HG03060 (cell line): Measurements from ENCODE around the gene RNF150.
"Not testable (repeated sequence)": the region's sequence is repeated elsewhere in the genome, so short reads cannot be mapped to it uniquely, and the experiment has no call there.

Experiments
- ATAC-seq: cut with Tn5 transposase; IDR thresholded peaks from one replicate; pipeline ENCODE4 v1.9.1; 2021; ENCODE audit warnings: low read depth, moderate number of reproducible peaks; ENCODE audit not compliant: unreplicated experiment

Gene RNF150

DNA sequence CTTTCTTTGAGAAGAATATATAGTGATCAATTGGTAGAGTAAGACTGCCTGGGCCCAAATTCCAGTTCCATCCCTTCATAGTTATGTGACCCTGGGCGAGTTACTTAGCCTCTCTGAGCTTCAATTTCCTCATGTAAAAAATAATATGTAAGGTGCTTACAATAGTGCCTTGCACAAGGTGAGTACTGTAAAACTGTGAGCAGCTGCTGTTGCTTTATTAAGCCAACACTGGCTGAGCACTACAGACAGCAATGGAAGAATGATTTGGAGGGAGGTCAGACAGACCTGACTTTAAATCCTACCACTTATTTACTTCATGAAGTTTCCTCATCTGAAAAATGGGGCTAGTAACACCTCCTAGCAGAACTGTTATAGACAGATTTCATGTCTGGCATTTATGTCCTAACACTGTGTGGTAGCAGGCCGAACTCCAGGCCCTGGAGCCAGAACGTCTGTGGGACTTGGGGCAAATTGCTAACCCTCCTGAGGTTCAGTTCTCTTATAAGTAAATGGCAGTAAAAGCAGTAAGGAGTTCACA lies 53.8 kb downstream of the RNF150 start:
- no peak for ATAC-seq

DNA sequence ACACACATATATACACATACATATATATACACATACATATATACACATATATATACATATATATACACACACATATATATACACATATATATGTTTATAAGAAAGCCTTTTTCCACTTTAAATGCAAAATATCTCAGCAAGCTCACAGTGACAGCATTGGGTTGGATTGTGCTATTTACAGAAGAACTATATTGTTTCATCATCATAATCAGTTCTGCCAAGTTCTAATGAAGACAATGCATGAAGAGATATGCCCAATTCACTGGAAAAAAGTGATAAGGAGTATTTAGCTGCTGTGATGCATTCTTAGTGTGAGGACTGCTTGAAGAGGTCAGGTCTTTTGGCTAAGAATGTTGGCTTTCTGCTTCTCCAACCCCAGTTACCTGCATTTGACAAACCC lies 54.4 kb downstream of the RNF150 start:
- ATAC-seq, result no peak

DNA sequence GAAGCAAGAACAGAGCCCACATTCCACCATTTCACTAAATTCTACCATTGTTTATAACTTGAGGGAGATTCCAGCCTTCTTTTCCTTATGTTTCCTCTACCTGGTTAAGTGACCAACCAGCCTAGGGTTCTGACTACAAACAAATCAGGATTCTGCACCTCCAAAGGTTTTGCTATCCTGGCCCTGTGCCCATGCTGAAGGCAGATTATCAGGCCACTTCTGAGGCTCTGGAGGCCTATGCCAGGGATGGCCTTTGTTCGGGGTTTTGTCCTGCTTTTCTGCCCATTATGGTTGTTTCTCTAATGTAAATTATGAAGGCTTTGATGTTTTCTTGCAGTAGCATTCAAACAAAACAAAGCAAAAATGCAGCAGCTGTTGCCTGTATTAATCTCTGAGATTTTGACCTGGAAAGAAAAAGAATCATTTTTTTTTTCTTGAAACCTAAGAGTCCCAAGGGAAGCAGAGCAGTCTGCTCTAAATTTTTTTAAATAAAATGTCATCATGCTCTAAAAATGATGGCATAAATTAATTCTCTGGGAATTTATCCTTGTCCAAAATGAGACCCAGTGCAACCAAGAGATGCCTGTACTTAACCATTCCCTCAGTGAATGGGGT lies 55.6 kb downstream of the RNF150 start:
- no peak for ATAC-seq

DNA sequence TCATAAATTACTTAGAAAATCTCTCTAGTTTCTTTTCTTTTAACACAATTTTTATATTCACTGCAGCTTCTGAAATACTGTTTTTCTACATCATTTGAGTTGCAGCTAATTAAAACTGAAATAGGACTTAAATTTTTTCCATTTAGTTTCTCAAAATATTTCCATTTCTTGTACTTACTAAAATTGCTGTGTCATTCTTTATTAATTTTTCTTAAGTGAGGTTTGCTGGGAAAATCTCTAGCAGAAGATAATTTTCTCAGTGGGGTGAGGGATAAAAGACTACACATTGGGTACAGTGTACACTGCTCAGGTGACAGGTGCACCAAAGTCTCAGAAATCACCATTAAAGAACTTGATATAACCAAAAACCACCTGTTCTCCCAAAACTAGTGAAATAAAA lies 57.7 kb downstream of the RNF150 start:
- ATAC-seq, result no peak

DNA sequence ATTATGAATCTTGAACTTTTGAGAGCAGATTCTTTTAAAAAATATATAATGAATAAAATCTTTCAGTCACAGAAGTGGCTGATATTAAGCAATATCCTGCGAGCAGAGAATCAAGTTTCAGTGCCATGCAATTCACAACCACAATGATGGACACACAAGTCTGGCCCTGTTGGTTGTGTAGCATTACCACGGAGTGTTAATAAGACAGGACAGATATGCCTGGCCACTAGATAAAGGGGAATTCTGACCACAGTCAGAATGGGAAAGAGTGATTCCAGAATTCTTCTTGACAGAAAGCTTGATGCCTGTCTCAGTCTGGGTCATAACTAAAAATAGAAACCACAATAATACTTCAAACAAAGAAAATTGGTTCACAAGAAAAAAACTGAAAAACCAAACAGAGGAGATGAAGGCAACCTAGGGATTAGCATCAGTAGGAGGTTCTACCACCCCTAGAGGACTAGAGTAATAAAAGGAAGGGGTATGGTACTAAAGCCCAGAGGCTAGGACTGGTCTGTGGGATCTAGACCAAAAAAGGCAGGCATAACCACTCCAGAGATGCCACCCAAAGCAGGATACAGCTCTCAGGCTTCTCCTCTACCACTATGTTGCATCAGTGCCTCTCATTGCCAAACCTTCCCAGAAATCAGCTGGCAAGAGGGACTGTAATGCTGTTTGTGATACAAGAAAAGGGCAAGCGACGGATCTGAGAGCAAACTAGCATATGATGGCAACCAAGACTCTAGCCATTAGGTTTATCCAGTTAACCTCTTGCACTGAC lies 59.0 kb downstream of the RNF150 start:
- ATAC-seq, result no peak

DNA sequence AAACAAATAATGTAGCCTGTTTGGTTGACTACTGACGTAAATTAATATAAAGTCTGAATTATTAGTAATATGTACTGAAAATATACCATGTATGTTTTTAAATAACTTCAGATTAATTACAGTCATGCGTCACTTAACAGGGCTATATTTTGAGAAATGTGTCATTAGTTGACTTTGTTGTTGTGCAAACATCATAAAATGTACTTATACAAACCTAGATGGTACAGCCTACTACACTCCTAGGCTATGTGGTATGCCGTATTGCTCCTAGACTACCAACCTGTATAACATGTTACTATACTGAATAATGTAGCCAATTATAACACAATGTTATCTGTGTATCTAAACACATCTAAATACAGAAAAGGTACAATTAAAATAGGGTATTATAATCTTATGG lies 66.6 kb downstream of the RNF150 start:
- ATAC-seq, result no peak

DNA sequence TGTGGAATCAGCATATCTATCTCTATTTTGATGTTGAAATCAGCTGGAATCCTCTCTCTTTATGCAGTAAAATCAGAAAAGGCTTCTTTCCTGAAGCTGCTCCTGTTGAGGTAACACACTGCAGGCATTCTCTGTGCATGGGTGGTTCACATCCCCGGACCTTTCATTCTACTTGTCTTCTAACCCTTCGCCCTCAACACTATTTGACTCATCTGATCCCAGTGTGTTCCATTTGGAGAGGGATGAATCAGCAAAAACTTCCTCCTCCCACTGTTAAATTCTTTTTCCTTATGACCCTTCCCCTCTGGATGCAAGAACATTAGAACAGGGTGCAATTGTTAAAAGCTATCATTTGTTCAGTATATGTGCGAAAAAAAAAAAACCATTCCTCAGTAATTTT lies 67.4 kb downstream of the RNF150 start:
- no peak for ATAC-seq

DNA sequence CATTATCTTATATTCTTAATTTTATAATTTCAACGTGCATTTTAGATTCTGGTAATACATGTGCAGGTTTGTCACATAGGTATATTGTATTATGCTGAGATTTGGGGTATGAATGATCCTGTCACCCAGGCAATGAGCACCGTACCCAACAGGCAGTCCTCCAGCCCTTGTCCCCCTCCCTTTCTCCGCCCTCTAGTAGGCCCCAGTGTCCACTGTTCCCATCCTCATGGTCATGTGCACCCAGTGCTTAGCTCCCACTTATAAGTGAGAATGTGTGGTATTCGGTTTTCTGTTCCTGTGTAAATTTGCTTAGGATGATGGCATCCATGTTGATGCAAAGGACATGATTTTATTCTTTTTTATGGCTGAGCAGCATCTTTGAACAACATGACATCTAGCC lies 70.6 kb downstream of the RNF150 start:
- no peak for ATAC-seq

DNA sequence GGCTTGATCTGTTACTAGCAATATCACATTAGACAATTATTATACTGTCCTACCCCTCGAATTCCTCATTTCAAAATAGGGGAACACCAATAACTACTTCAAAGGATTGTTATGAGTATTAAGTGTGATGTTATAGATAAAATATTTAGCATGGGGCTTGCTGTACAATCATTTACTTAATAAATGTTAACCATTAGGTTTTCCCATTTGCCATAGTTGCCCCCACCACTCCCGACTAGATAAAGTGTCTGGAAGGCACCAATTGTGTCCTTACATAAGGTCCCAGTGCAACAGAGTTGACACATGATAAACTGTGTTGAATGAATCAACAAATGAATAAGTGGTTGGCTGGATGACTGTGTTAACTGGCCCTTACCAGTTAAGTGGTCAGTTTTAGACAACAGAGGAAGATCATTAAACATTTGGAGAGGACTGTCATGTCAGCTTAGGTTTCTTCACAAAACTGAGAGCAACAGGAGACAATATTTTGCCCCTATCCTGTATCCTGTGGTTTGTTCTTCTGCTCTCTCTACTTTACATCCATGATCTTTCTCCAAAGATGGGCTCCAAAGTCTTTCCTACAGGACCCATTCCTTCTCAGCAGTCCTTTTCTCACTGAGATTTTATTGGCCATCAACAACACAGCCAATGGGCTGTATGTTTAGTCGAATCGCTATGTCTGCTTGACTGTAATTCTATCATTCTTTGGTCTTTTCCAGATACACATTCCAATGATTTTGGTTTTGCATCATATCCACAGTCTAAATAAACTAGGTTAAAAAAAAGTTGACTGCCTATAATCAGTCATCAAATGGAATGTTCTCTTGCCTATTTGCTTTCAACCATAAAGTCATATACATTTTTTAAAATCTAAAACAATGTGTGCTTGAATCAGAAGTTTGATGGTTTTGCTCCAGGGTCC lies 74.4 kb downstream of the RNF150 start:
- ATAC-seq, result no peak

DNA sequence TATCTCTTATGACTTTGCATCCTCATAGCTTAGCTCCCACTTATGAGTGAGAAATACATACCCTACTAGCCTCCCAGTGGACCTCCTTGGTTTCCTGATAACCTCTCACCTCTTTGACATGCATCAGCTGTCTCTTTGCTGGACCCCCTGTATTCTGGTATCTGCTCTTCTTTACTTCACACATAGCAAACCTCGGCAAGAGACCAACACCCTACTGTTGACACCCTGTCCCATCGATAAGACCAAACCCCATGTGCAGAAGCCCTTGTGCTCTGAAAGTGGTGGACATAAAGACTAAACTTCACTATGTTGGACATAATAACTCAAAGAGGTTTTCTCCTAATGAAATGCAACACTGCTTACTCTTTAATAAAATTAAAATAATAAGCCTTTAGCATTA lies 75.7 kb downstream of the RNF150 start:
- no peak for ATAC-seq

DNA sequence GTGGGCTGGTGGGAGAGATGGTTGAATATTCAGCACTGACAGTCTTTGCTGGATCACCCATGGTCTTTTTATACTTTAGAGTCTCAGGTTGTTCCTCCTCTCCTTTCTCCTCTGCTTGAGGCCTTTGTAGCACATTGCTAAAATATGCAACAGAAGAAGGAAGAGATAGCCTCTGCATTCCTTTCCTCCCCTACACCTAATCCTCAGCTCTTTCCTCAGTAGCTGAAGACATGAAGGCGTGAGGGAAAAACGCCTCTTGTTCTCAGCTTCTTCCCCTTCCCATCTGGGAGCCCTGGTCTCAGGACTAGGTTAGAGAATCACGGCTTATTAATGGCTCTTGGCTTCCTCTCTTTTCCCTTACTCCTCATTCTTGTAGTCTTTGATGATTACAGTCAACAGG lies 76.8 kb downstream of the RNF150 start:
- ATAC-seq, result no peak

DNA sequence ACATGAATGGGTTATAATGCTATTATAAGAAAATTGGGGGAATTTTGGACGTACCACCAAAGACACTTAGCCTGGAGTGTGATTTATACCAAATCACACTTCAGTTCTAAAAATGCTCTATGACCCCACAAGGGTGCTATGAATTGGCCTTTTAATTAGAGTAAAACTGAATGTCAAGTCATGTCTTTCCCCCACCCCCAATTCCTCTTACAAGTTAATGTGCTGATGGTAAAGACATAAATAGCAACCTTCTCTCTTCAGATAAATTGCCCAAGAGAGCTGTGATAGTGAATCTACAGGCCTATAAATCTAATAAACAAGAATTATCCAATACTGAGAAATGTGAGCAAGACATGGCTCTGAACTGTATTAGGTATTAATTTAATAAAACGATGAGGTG lies 78.8 kb downstream of the RNF150 start:
- ATAC-seq, result no peak

DNA sequence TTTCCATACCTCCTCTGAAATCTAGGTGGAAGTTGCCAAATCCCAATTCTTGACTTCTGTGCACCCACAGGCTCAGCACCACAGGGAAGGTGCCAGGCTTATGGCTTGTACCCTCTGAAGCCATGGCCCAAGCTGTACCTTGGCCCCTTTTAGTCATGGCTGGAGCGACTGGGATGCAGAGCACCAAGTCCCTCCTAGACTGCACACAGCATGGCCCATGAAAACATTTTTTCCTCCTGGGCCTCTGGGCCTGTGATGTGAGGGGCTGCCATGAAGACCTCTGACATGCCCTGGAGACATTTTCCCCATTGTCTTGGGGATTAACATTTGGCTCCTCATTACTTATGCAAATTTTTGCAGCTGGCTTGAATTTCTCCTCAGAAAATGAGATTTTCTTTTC lies 82.3 kb downstream of the RNF150 start:
- not testable (repeated sequence) for ATAC-seq

DNA sequence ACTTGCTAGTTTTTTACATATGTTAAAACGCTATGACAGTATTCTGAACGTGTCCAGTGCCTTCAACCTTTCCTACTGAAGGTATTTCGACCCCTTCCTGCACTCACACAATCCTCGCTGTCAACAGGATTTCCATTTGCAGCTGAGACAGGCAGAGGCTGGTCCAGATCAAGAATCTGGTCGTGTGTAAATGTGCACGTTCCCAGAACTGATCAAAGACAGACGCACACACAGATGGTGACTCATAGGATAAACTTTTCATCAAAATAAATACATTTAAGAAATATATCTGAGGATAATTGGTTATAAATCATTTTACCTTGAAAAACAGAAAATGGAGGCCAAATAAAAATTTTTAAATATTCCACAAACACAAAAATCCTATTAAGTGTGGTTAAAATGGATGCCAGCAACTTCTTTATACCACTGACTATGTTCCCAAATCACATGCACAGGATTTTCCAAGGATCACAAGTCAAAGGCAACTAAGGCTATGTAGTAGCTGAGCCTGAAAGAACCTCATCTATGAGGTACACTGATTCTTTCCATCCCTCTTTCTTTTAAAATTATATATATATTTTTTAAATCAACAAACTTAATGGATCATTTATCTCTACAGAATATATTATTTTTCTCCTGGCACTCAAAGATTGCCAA lies 85.9 kb downstream of the RNF150 start:
- no peak for ATAC-seq

DNA sequence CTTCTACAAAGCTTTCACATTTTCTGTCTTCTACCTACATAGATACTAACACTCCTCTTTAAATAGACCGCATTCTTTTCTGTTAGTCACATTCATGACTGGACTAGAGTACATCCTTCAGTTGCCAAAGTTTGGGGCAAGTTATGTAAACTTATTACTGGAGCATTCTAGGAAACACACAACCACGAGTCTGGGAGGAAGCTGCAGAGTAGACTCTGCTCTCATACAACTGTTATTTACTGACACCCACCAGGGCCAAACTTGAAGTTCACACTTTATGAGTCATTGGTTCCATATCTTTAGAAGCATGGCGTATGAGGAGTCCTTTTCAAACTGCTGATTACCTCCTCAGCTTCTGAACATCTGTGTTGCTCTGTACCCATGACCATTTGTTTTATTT lies 87.0 kb downstream of the RNF150 start:
- ATAC-seq, result no peak

DNA sequence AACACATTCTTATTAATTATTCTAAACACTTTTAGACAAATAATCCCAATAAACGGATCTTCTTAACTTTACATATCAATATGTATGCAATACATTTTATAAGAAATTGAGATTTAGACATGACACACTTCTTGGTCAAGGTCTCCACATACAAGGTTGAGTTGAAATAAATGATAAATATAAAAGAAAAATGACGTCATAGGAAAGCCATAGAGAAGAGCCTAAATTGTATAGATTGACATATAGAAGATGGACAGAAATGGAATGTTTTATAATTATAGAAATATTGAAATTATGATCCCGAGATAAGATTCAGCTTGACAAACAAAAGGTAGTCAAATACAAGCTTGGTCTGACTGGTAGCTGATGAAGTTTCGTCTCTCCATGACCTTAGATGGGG lies 87.4 kb downstream of the RNF150 start:
- no peak for ATAC-seq

DNA sequence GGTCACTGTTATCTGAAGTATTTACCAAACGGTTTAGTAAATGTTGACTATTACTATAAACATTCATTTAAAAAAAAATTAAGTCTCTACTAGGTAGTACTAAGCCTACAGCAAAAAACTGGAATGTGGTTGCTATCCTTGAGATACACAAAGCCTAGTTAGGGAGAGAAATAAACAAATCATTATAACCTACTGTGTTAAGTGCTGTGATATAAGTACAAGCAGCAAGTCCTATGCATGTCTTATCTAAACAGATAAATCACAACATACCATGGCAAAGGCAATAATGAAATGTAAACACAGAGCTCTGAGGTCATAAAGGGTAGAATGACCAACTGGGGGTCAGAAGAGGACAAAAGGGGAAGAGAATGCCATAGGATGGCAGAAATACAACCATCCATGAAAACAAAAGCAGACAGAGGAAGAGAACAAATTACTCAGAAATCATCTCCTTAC lies 92.2 kb downstream of the RNF150 start:
- ATAC-seq, result no peak

DNA sequence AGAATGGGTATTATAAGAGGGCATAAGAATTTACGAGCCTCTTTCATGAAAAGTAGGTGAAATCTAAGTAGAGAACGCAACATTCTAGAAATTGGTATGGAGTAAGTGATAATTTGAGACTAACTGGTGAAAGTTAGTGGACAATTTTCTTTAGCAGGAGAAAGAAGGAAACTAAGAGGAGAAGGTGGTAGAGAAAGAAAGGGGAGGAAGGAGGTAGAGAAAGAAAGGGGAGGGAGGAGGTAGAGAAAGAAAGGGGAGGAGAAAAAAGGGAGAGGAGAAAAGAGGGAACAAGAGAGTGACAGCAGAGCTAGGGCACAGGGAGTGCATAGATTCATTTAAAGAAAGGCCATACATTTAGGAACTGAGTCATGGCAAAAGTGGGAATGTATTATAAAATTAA lies 94.1 kb downstream of the RNF150 start:
- no peak for ATAC-seq

DNA sequence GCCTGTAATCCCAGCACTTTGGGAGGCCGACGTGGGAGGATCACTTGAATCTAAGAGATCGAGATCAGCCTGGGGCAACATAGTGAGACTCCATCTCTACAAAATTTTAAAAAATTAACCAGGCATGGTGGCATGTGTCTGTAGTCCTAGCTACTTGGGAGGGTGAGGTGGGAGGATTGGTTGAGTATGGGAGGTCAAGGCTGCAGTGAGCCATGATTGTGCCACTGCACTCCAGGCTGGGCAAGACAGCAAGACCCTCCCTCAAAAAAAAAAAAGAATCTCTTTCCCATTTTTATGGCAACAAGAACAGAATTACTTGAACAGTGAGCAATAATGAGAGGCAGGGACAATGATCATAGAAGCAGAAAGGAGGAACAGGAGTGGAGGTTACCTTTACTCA lies 94.8 kb downstream of the RNF150 start:
- no peak for ATAC-seq

DNA sequence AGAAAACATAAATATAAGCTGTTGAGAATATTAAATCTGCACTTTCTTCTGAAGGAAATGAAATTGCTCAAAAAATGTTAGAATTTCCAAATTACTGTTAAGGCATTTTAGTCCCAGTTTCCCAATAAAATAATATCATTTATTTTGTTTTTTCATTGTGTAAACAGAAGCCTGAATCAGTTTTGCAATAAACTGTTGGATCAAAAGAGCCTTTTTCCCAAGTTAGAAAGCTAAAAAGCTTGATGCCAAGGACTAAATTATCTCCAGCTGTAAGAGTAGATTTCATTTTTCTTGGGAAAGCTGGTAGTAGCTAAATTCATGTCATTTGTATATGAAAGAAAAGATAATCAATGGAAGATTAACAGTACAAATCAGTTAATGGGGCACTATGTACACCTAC lies 95.8 kb downstream of the RNF150 start:
- ATAC-seq, result no peak

DNA sequence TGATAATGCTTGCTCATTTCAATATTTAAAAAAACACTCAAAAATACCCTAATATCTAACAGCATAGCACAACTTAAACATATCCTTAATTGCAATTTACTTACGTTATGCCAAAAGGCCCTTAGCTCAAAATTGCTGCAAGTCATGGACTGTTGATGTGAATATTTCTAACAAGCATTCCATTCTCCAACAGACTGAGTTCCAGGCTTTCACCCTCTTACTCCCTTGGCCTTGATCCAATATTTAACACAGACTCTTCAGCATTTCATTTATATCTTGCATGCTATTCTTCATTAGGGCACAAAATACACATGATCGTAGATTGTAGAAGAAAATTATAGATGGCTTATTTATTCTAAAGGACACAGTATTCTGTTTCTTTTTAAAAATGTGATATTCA lies 96.5 kb downstream of the RNF150 start:
- ATAC-seq, result no peak
